PC-9 (cell line): ENCODE measurements around the gene ALAD.

Experiments used
- EZH2 ChIP-seq: fragments of 200-600 bp; sonication (generic); IDR thresholded peaks from 2 replicates; pipeline ENCODE4 v1.8.0; 2017; ENCODE audit warnings: antibody characterized with exemption, low read depth
- TF ChIP-seq, protein P1 (sequence below): fragments of 200-600 bp; sonication (generic); conservative IDR thresholded peaks from 2 replicates; pipeline ENCODE4 v1.6.1; 2017; ENCODE audit warnings: mixed run types, antibody characterized with exemption, mild to moderate bottlenecking, moderate library complexity

DNA sequence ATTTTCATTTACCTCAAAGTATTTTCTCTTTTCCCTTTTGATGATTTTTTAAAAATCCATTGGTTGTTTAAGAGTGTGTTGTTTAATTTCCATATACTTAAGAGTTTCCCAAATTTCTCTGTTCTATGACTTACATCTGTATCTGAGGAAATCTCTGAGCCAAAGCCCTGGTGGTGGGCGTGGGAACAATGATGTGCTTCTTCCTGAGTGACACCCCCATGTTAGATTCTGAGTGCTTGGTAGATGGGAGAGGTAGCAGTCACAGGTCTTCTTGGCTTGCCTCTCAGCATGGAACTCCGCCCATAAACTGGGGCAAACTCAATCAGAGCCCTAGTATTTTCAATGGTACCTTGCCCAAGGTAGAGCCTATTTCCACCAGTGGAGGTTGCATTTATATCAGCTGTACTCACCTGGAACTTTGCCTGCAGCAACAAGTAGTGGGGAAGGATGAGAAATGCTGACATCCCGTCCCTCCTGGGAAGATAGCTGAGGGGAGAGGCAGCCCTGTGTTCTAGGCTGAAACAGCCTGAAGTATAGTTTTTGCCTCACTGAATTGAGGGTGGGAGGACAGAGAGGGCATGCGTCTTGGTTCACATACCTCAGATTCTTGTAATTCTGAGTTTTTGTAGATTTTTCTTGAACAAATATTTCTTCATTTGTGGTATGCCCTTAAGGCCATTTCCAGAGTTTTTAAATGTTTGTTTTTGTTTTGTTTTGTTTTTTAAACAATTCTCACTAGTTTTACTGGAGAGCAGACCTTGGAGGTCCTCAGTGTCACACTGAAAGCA lies 35.8 kb upstream of the ALAD start:
- TF ChIP-seq, protein P1, sequence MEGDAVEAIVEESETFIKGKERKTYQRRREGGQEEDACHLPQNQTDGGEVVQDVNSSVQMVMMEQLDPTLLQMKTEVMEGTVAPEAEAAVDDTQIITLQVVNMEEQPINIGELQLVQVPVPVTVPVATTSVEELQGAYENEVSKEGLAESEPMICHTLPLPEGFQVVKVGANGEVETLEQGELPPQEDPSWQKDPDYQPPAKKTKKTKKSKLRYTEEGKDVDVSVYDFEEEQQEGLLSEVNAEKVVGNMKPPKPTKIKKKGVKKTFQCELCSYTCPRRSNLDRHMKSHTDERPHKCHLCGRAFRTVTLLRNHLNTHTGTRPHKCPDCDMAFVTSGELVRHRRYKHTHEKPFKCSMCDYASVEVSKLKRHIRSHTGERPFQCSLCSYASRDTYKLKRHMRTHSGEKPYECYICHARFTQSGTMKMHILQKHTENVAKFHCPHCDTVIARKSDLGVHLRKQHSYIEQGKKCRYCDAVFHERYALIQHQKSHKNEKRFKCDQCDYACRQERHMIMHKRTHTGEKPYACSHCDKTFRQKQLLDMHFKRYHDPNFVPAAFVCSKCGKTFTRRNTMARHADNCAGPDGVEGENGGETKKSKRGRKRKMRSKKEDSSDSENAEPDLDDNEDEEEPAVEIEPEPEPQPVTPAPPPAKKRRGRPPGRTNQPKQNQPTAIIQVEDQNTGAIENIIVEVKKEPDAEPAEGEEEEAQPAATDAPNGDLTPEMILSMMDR = no peak
- no peak for TF ChIP-seq EZH2
